IPS-NIHi7 (cell line): ENCODE data around the gene ARMC3.

ENCODE experiments used
- DNase-seq: peaks from one replicate; pipeline ENCODE4 v3.0.0; 2012; ENCODE audit warnings: mixed read lengths; ENCODE audit errors: extremely low spot score

ARMC3 gene

DNA sequence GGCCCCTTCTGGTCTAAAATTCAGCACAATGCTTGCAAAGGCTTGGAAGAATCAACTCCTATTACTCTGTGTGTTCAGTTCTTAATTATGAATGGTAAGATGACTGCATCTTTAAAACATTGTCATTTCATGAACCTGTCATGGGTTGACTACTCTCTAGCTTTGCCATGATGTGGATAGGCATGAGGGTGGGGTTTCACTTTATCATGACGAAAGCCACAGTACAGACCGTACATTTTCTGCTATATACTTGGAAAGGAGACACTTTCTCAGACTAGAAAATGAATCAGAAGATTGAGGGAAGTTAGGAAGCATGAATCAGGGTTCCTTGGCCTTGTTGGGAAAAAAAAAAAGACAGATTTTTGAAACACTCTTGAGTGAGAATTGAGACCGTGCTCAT, 147.8 kb downstream of the ARMC3 start:
- DNase-seq = no peak

DNA sequence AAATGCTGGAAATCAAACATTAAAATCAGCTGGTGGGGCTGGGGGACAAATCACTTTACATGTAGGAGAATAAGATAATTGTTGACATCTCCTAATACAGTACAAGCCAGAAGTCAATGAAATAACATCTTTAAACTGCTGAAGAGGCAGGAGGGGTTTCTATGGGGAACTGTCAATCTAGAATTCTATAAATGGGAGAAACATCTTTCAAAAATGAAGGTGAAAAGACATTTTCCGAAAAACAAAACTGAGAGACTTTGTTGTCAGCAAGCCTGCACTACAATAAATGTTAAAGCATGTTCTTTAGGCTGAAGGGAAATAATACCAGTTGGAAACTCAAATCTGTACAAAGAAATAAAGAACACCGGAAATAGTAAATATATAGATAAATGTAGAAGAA, 150.3 kb downstream of the ARMC3 start:
- no peak for DNase-seq

DNA sequence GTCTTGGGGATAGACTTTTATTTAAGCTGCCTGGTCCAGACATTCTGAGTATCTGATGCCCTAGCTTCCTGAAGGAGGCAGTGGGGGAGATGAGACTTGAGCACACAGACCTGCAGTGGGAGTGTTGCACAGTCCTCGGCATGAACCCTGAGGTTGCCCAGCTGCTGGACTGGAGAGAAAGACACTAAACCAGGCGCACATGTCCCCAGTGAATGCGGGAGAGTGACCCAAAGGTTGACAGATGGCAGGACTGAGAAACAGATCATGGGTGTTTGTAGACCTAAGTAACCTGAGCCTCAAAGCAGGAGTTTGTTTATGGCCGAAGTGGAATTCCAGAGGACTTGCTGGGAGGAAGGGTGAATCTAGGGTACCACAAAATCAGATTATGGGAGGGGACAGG, 151.8 kb downstream of the ARMC3 start:
- DNase-seq = no peak

DNA sequence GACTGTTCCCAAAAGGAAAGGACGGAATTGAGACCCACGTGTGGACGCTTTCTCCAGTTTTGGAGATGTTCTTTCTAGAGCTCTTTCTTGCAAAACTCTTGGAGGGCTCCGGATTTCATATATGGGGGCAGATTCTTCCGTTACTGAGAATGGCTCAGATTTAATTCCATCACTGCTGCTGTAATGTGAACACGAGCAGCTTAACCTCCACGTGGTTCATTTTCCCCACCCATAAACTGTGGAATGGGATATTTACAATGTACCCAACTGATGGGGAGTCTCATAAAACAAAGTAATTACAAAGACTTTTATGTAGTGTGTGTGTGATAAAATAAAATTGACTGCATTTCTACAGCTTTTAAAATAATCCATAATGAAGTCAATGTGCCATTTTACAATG, 152.4 kb downstream of the ARMC3 start:
- no peak for DNase-seq

DNA sequence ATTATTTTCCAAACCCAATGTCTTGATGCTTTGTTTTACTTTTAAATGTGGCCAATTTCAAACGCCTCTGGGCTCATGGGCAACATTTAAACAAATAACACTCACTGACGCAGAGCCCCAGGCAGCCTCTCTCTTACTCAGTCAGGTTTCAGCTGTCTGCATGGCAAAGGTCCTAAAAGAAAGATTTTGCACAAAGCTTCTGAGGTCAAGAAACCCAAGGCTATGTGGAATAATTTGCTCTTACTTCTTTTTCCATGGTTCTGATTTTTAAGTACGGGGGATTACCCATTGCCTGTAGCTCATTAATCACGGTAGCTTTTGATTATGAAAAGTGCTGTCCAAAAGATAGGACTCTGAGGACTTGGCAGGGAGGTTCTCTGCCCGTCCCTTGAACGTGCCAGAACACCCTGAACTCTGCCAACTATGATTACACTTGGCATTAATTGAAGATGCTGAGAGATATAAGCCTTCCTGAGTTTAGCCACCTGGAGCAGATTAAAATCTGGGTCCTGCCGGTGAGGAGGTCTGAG, 153.4 kb downstream of the ARMC3 start:
- DNase-seq = no peak

DNA sequence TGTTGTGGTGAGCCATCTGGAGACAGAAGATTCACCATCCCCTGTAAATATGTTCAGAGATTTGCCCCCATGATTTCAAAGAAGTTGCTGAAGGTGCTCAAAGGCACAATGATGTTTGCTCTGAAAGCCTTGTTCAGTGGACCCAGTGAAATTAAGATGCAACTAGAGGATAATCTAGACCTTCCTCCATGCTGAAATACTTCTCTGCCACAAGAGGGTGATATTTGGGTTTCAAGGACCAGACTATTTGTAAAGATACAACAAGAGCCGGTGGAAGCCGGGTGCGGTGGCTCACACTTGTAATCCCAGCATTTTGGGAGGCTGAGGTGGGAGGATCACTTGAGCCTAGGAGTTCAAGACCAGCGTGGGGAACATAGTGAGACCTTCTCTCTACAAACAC, 154.0 kb downstream of the ARMC3 start:
- DNase-seq = peak; percentile 27
